ENCODE results near the gene POLDIP3.

Gene POLDIP3

GRCh38 chr22:42614312-42615091, at the start of gene POLDIP3 (continued):
- peak; percentile 61; the same call in 1 of the 2 replicates for TF ChIP-seq ZNF660 (tag by site-specific recombination; IDR thresholded peaks at IDR 0.05)
- TF ChIP-seq, protein P1, sequence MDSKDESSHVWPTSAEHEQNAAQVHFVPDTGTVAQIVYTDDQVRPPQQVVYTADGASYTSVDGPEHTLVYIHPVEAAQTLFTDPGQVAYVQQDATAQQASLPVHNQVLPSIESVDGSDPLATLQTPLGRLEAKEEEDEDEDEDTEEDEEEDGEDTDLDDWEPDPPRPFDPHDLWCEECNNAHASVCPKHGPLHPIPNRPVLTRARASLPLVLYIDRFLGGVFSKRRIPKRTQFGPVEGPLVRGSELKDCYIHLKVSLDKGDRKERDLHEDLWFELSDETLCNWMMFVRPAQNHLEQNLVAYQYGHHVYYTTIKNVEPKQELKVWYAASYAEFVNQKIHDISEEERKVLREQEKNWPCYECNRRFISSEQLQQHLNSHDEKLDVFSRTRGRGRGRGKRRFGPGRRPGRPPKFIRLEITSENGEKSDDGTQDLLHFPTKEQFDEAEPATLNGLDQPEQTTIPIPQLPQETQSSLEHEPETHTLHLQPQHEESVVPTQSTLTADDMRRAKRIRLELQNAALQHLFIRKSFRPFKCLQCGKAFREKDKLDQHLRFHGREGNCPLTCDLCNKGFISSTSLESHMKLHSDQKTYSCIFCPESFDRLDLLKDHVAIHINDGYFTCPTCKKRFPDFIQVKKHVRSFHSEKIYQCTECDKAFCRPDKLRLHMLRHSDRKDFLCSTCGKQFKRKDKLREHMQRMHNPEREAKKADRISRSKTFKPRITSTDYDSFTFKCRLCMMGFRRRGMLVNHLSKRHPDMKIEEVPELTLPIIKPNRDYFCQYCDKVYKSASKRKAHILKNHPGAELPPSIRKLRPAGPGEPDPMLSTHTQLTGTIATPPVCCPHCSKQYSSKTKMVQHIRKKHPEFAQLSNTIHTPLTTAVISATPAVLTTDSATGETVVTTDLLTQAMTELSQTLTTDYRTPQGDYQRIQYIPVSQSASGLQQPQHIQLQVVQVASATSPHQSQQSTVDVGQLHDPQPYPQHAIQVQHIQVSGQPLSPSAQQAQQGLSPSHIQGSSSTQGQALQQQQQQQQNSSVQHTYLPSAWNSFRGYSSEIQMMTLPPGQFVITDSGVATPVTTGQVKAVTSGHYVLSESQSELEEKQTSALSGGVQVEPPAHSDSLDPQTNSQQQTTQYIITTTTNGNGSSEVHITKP (tag by site-specific recombination; IDR thresholded peaks at IDR 0.05) = peak; percentile 61
- TF ChIP-seq ZNF48 (tag by site-specific recombination; IDR thresholded peaks at IDR 0.05) = no peak
- TF ChIP-seq SALL2 (tag by site-specific recombination; IDR thresholded peaks at IDR 0.05; ENCODE audit: borderline replicate concordance) = no peak
- TF ChIP-seq ZNF324 (tag by site-specific recombination; IDR thresholded peaks at IDR 0.05) = no peak
- no peak for TF ChIP-seq ZNF169 (tag by site-specific recombination; IDR thresholded peaks at IDR 0.05)
- TF ChIP-seq, protein P2, sequence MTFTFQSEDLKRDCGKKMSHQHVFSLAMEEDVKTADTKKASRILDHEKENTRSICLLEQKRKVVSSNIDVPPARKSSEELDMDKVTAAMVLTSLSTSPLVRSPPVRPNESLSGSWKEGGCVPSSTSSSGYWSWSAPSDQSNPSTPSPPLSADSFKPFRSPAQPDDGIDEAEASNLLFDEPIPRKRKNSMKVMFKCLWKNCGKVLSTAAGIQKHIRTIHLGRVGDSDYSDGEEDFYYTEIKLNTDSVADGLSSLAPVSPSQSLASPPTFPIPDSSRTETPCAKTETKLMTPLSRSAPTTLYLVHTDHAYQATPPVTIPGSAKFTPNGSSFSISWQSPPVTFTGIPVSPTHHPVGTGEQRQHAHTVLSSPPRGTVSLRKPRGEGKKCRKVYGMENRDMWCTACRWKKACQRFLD (tag by site-specific recombination; IDR thresholded peaks at IDR 0.05) = no peak
- no peak for TF ChIP-seq ZNF677 (tag by site-specific recombination; IDR thresholded peaks at IDR 0.05)
- TF ChIP-seq, protein P3, sequence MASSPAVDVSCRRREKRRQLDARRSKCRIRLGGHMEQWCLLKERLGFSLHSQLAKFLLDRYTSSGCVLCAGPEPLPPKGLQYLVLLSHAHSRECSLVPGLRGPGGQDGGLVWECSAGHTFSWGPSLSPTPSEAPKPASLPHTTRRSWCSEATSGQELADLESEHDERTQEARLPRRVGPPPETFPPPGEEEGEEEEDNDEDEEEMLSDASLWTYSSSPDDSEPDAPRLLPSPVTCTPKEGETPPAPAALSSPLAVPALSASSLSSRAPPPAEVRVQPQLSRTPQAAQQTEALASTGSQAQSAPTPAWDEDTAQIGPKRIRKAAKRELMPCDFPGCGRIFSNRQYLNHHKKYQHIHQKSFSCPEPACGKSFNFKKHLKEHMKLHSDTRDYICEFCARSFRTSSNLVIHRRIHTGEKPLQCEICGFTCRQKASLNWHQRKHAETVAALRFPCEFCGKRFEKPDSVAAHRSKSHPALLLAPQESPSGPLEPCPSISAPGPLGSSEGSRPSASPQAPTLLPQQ (tag by site-specific recombination; IDR thresholded peaks at IDR 0.05) = no peak
- no peak for TF ChIP-seq KLF10 (tag by site-specific recombination; IDR thresholded peaks at IDR 0.05)
- TF ChIP-seq ZNF558 (tag by site-specific recombination; IDR thresholded peaks at IDR 0.05) = no peak
- TF ChIP-seq ZFP69B (tag by site-specific recombination; IDR thresholded peaks at IDR 0.05) = no peak
- TF ChIP-seq ZNF394 (tag by site-specific recombination; IDR thresholded peaks at IDR 0.05; ENCODE audit: borderline replicate concordance) = no peak
- TF ChIP-seq ZNF2 (tag by site-specific recombination; IDR thresholded peaks at IDR 0.05) = no peak
- no peak for TF ChIP-seq ZNF530 (tag by site-specific recombination; IDR thresholded peaks at IDR 0.05; ENCODE audit: low read depth)
- TF ChIP-seq HOXD13 (CRISPR knock-in tag; IDR thresholded peaks at IDR 0.05; ENCODE audit: borderline replicate concordance) = no peak
- no peak for TF ChIP-seq ZNF10 (tag by site-specific recombination; IDR thresholded peaks at IDR 0.05)
- no peak for TF ChIP-seq ZNF600 (tag by site-specific recombination; IDR thresholded peaks at IDR 0.05)
- peak; percentile 98 for TF ChIP-seq ZNF76 (tag by site-specific recombination; IDR thresholded peaks at IDR 0.05; ENCODE audit: borderline replicate concordance, low read depth)
- no peak for TF ChIP-seq ZNF404 (tag by site-specific recombination; IDR thresholded peaks at IDR 0.05)
- no peak for TF ChIP-seq ZNF280C (tag by site-specific recombination; IDR thresholded peaks at IDR 0.05)
- TF ChIP-seq ZNF621 (tag by site-specific recombination; IDR thresholded peaks at IDR 0.05) = no peak
- no peak for TF ChIP-seq ZNF121 (tag by site-specific recombination; IDR thresholded peaks at IDR 0.05)
- TF ChIP-seq TCF7L2 (IDR thresholded peaks at IDR 0.05; ENCODE audit: borderline replicate concordance, low read depth, low read length) = no peak
- TF ChIP-seq REST (tag by site-specific recombination; IDR thresholded peaks at IDR 0.05) = no peak
- TF ChIP-seq ZNF221 (tag by site-specific recombination; IDR thresholded peaks at IDR 0.05; ENCODE audit: borderline replicate concordance) = no peak
- no peak for TF ChIP-seq ZBTB6 (tag by site-specific recombination; IDR thresholded peaks at IDR 0.05)

Measured in HEK293 (cell line).